ENCODE results near the gene DENND2D.

- TF ChIP-seq EZH2 (IDR thresholded peaks at IDR 0.05; ENCODE audit: borderline replicate concordance, low read depth, low read length, severe bottlenecking) (no peak), CTCF (IDR thresholded peaks at IDR 0.05; ENCODE audit: extremely low read depth in 1 of 2, insufficient read depth in 1 of 2, low read depth in 1 of 2, low read length in 2 of 2) (no peak), MYC (IDR thresholded peaks at IDR 0.05; ENCODE audit: low read depth, low read length) (no peak), POLR2A (IDR thresholded peaks at IDR 0.05; ENCODE audit: low read depth, low read length) (no peak)
These were observed 38.5 kb downstream of the DENND2D start for GRCh38 chr1:111161843-111162487.

Data from endothelial cell of umbilical vein (primary cell).